K562 (cell line): ENCODE data around the gene UBE2L3. TPM values are rescaled to one million over a fixed set of nuclear protein-coding genes. Genes with fewer than 3 reads are reported as not detected.

Experiments
- ETS2 ChIP-seq: IDR thresholded peaks from 2 replicates; pipeline ENCODE4 v1.6.1; 2016; ENCODE audit warnings: borderline replicate concordance, missing genetic modification characterization, mild to moderate bottlenecking, moderate library complexity, missing compliant biosample characterization; ENCODE audit not compliant: poor library complexity, severe bottlenecking
- FOXM1 ChIP-seq, 2 experiments: fragments of 450-650 bp in 1 of 2; sonication (generic) in 1 of 2; formaldehyde crosslinking in 1 of 2; IDR thresholded peaks; 2 replicates each; pipeline versions ENCODE4 v1.6.1 to v1.9.0; 2017 to 2022; ENCODE audit warnings: low read depth in 2 of 2, mild to moderate bottlenecking in 2 of 2, missing genetic modification reagents in 1 of 2, moderate library complexity in 1 of 2
- HNRNPK ChIP-seq: fragments of 200-400 bp; formaldehyde crosslinking; IDR thresholded peaks from one replicate; pipeline ENCODE4 v1.6.1; 2018; ENCODE audit warnings: mild to moderate bottlenecking, low read depth, low read length; ENCODE audit not compliant: poor library complexity, severe bottlenecking
- HNRNPLL ChIP-seq: fragments of 200-400 bp; formaldehyde crosslinking; IDR thresholded peaks from 2 replicates; pipeline ENCODE4 v1.6.1; 2017; ENCODE audit warnings: low read length, low read depth, mild to moderate bottlenecking; ENCODE audit not compliant: poor library complexity, severe bottlenecking
- KDM2B ChIP-seq: fragments of 250-450 bp; sonication (Bioruptor Pico); IDR thresholded peaks from 2 replicates; pipeline ENCODE4 v1.8.0; 2021; ENCODE audit warnings: mild to moderate bottlenecking, moderate library complexity
- KHSRP ChIP-seq: fragments of 450-650 bp; IDR thresholded peaks from 2 replicates; pipeline ENCODE4 v1.6.1; 2017
- SMARCC2 ChIP-seq: fragments of 450-650 bp; IDR thresholded peaks from 2 replicates; pipeline ENCODE4 v1.6.1; 2017; ENCODE audit warnings: antibody characterized with exemption, moderate library complexity, mild to moderate bottlenecking, low read depth
- SREBF1 ChIP-seq: fragments of 150-350 bp; IDR thresholded peaks from 2 replicates; pipeline ENCODE4 v1.6.1; 2014; ENCODE audit warnings: antibody characterized with exemption, low read depth, low read length, borderline replicate concordance
- SRSF1 ChIP-seq: fragments of 200-400 bp; formaldehyde crosslinking; IDR thresholded peaks from 2 replicates; pipeline ENCODE4 v1.6.1; 2017; ENCODE audit warnings: mild to moderate bottlenecking, low read depth, low read length, moderate library complexity
- TEAD4 ChIP-seq, 2 experiments: sonication (generic) in 1 of 2; formaldehyde crosslinking in 1 of 2; IDR thresholded peaks; 2 replicates each; pipeline versions ENCODE4 v1.6.1 to v1.8.0; 2012 to 2022; ENCODE audit warnings: borderline replicate concordance in 1 of 2, inconsistent platforms in 1 of 2, low read length in 1 of 2, mild to moderate bottlenecking in 1 of 2, missing genetic modification reagents in 1 of 2
- ZBTB7A ChIP-seq: IDR thresholded peaks from 2 replicates; pipeline ENCODE4 v1.6.1; 2011; ENCODE audit warnings: low read depth, mild to moderate bottlenecking, low read length, moderate library complexity, borderline replicate concordance; ENCODE audit not compliant: control insufficient read depth
- ZHX1 ChIP-seq: fragments of 150-350 bp; conservative IDR thresholded peaks from 2 replicates; pipeline ENCODE4 v1.6.1; 2014; ENCODE audit warnings: low read length
- ZNF146 ChIP-seq: IDR thresholded peaks from one replicate; pipeline ENCODE4 v1.6.1; 2018; ENCODE audit warnings: missing compliant biosample characterization; ENCODE audit not compliant: unreplicated experiment
- ZNF239 ChIP-seq: fragments of 250-450 bp; sonication (Bioruptor Pico); IDR thresholded peaks from 2 replicates; pipeline ENCODE4 v1.4.0; 2020; ENCODE audit warnings: mild to moderate bottlenecking
- ZNF384 ChIP-seq: IDR thresholded peaks from 2 replicates; pipeline ENCODE4 v1.6.1; 2012; ENCODE audit warnings: low read depth, low read length, improper control_type of control experiment
- ZNF830 ChIP-seq: fragments of 250-450 bp; sonication (Bioruptor Pico); IDR thresholded peaks from 2 replicates; pipeline ENCODE4 v1.5.0; 2021; ENCODE audit warnings: mild to moderate bottlenecking
- polyA plus RNA-seq, 8 experiments: library from polyadenylated mRNA; depleted of rRNA in 4 of 8; stranded (reverse) in 5 of 8; unstranded in 3 of 8; fragments of >200 nt; fragmentation: Nextera tagmentation in 2 of 8; fragmentation: Illumina TruSeq in 1 of 8; extraction: Ambion mirVana in 2 of 8; extraction: Trizol in 1 of 8; gene quantifications; 2 replicates each; pipeline versions ENCODE4 v1.2.1 to v1.2.3, GENCODE V29; 2011 to 2014; ENCODE audit warnings: inconsistent platforms in 1 of 8, missing spikeins in 1 of 8
- total RNA-seq, 7 experiments: library from RNA; depleted of rRNA in 6 of 7; stranded (reverse); fragments of >200 nt in 6 of 7; fragmentation: Illumina TruSeq in 2 of 7; extraction: Trizol in 2 of 7; gene quantifications; 2 replicates each; pipeline versions ENCODE4 v1.2.1 to v1.2.3, GENCODE V29; 2011 to 2021; ENCODE audit warnings: low replicate concordance in 1 of 7
- TF ChIP-seq, protein P1 (sequence below): IDR thresholded peaks from 2 replicates; pipeline ENCODE4 v1.6.1; 2012; ENCODE audit warnings: low read depth, low read length, improper control_type of control experiment, borderline replicate concordance
- TF ChIP-seq, protein P2 (sequence below): fragments of 450-650 bp; IDR thresholded peaks from 2 replicates; pipeline ENCODE4 v1.6.1; 2016; ENCODE audit warnings: antibody characterized with exemption

Gene UBE2L3
- total and polyA plus RNA-seq, 9 of the 15 experiments (the other 6 are each of a cell fraction or from before 2014, with no cell fraction given), result 215 to 625 (median 285) TPM

DNA sequence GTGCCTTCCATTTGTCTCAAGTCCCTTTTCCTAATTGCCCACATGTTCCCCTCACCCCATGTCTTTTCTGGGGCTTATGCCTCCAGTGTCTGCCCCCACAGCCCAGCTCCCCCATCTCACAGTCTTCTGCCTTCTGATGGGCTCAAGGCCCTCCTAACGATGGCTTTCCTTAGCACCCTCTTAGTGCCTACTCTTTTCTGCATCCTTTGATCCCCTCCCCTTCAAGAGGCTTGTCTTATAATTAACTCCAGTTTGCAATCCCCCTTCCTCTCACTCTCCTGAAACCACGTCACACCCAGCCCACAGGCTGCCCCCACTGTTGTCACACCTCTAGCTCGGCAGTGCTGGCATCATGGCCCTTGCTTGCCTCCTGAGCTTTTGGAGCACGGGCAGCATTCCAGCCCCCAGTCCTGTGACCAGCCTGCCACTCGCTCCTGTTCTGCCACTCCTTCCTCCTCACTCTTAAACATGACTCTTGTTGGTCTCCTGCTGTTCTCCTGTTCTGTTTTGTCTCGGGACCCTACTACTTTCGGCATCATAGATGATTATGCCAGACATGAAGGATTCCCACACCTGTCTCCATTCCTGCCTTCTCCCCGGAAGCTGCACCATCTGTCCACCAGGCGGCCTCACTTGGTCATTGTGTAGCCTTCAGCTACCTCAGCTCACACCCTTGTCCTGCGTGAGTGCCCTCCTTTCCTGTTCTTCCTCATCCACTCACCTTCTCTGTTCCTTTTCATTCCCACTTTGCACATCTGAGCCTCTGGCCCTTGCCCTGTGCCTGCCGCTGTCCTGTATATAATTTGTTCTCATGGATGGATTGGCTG lies 26.1 kb downstream of the UBE2L3 start (continued):
- TF ChIP-seq ETS2 (tag) (no peak), ZNF146 (no peak), SMARCC2 (no peak), ZNF384 (0 out of 2 replicates have a peak, but pooled peaks have one; percentile 37), ZHX1 (0 out of 2 replicates have a peak, but pooled peaks have one; percentile 27), TEAD4 (IDR thresholded peaks at IDR 0.05; ENCODE audit: low read length) (no peak), TEAD4 (CRISPR knock-in tag; IDR thresholded peaks at IDR 0.05; ENCODE audit: borderline replicate concordance) (no peak), HNRNPK (no peak), SREBF1 (no peak), SRSF1 (no peak), ZNF239 (CRISPR knock-in tag) (no peak), ZBTB7A (no peak), ZNF830 (CRISPR knock-in tag) (0 out of 2 replicates have a peak, but pooled peaks have one; percentile 52), FOXM1 (IDR thresholded peaks at IDR 0.05; ENCODE audit: low read depth) (no peak), FOXM1 (CRISPR knock-in tag; IDR thresholded peaks at IDR 0.05; ENCODE audit: low read depth) (no peak), KHSRP (no peak), KDM2B (no peak), HNRNPLL (peak; percentile 30)
- TF ChIP-seq, protein P1, sequence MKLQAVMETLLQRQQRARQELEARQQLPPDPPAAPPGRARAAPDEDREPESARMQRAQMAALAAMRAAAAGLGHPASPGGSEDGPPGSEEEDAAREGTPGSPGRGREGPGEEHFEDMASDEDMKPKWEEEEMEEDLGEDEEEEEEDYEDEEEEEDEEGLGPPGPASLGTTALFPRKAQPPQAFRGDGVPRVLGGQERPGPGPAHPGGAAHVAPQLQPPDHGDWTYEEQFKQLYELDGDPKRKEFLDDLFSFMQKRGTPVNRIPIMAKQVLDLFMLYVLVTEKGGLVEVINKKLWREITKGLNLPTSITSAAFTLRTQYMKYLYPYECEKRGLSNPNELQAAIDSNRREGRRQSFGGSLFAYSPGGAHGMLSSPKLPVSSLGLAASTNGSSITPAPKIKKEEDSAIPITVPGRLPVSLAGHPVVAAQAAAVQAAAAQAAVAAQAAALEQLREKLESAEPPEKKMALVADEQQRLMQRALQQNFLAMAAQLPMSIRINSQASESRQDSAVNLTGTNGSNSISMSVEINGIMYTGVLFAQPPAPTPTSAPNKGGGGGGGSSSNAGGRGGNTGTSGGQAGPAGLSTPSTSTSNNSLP, result no peak; the same call in 1 of the 2 replicates
- TF ChIP-seq, protein P2, sequence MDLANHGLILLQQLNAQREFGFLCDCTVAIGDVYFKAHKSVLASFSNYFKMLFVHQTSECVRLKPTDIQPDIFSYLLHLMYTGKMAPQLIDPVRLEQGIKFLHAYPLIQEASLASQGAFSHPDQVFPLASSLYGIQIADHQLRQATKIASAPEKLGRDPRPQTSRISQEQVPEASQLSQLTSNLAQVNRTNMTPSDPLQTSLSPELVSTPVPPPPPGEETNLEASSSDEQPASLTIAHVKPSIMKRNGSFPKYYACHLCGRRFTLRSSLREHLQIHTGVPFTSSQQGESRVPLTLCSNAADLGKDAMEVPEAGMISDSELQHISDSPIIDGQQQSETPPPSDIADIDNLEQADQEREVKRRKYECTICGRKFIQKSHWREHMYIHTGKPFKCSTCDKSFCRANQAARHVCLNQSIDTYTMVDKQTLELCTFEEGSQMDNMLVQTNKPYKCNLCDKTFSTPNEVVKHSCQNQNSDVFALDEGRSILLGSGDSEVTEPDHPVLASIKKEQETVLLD, result no peak
